ENCODE results near the gene PTPRN2.

Gene PTPRN2

GRCh38 chr7:157577061-157577460 lies 1010.6 kb downstream of the PTPRN2 start:
- no peak overlapping the region for H3K4me3 ChIP-seq (ENCODE audit: low read length in 2 of 2)

GRCh38 chr7:157576415-157576814 lies 1011.2 kb downstream of the PTPRN2 start:
- no peaks in the 10 kb centered on the region for H3K9me3 ChIP-seq (ENCODE audit: control insufficient read depth in 2 of 2, low read length in 2 of 2)
- no peak overlapping the region for H3K9ac ChIP-seq (ENCODE audit: low read depth in 1 of 2, low read length in 2 of 2)
- H3K27me3 ChIP-seq (ENCODE audit: control insufficient read depth in 2 of 2, insufficient read depth in 2 of 2, low read length in 2 of 2) = no peaks in the 10 kb centered on the region
- H3K27ac ChIP-seq (ENCODE audit: low read depth in 2 of 2, low read length in 2 of 2) = no peak overlapping the region
- H3K4me3 ChIP-seq (ENCODE audit: low read length in 2 of 2) = peak overlapping the region; percentile 6 to 31
- H3K36me3 ChIP-seq (ENCODE audit: control insufficient read depth in 2 of 2, insufficient read depth in 2 of 2, low read length in 2 of 2) = no peaks in the 10 kb centered on the region
- peaks cover 4 to 5% of the 10 kb centered on the region in 2 donors for H3K4me1 ChIP-seq (ENCODE audit: control insufficient read depth in 2 of 2, insufficient read depth in 2 of 2, low read length in 2 of 2)

More at GRCh38 chr7:157577061-157577460, 1010.6 kb downstream of the PTPRN2 start:
- H3K4me1 ChIP-seq (ENCODE audit: control insufficient read depth in 2 of 2, insufficient read depth in 2 of 2, low read length in 2 of 2) = peaks cover 4 to 5% of the 10 kb centered on the region in 2 donors
- no peak overlapping the region for H3K9ac ChIP-seq (ENCODE audit: low read depth in 1 of 2, low read length in 2 of 2)
- H3K36me3 ChIP-seq (ENCODE audit: control insufficient read depth in 2 of 2, insufficient read depth in 2 of 2, low read length in 2 of 2) = no peaks in the 10 kb centered on the region
- no peak overlapping the region for H3K27ac ChIP-seq (ENCODE audit: low read depth in 2 of 2, low read length in 2 of 2)
- H3K27me3 ChIP-seq (ENCODE audit: control insufficient read depth in 2 of 2, insufficient read depth in 2 of 2, low read length in 2 of 2) = no peaks in the 10 kb centered on the region
- H3K9me3 ChIP-seq (ENCODE audit: control insufficient read depth in 2 of 2, low read length in 2 of 2) = no peaks in the 10 kb centered on the region

- no peak overlapping the region for H3K9ac ChIP-seq (ENCODE audit: low read depth in 1 of 2, low read length in 2 of 2)
Measured at GRCh38 chr7:157575777-157576176, 1011.8 kb downstream of the PTPRN2 start.

GRCh38 chr7:157574914-157575586 lies 1012.6 kb downstream of the PTPRN2 start:
- H3K9me3 ChIP-seq (ENCODE audit: control insufficient read depth in 2 of 2, low read length in 2 of 2) = no peaks in the 10 kb centered on the region
- no peaks in the 10 kb centered on the region for H3K36me3 ChIP-seq (ENCODE audit: control insufficient read depth in 2 of 2, insufficient read depth in 2 of 2, low read length in 2 of 2)
- H3K27me3 ChIP-seq (ENCODE audit: control insufficient read depth in 2 of 2, insufficient read depth in 2 of 2, low read length in 2 of 2) = no peaks in the 10 kb centered on the region

More at GRCh38 chr7:157575777-157576176, 1011.8 kb downstream of the PTPRN2 start:
- H3K27me3 ChIP-seq (ENCODE audit: control insufficient read depth in 2 of 2, insufficient read depth in 2 of 2, low read length in 2 of 2) = no peaks in the 10 kb centered on the region
- no peaks in the 10 kb centered on the region for H3K9me3 ChIP-seq (ENCODE audit: control insufficient read depth in 2 of 2, low read length in 2 of 2)
- peaks cover 4 to 5% of the 10 kb centered on the region in 2 donors for H3K4me1 ChIP-seq (ENCODE audit: control insufficient read depth in 2 of 2, insufficient read depth in 2 of 2, low read length in 2 of 2)
- H3K36me3 ChIP-seq (ENCODE audit: control insufficient read depth in 2 of 2, insufficient read depth in 2 of 2, low read length in 2 of 2) = no peaks in the 10 kb centered on the region
- H3K4me3 ChIP-seq (ENCODE audit: low read length in 2 of 2) = no peak overlapping the region
- H3K27ac ChIP-seq (ENCODE audit: low read depth in 2 of 2, low read length in 2 of 2) = no peak overlapping the region

GRCh38 chr7:157574120-157574825 lies 1013.4 kb downstream of the PTPRN2 start:
- Histone ChIP-seq H3K4me3 (ENCODE audit: low read length in 2 of 2) (no peak overlapping the region), H3K9ac (ENCODE audit: low read depth in 1 of 2, low read length in 2 of 2) (no peak overlapping the region), H3K27me3 (ENCODE audit: control insufficient read depth in 2 of 2, insufficient read depth in 2 of 2, low read length in 2 of 2) (no peaks in the 10 kb centered on the region), H3K9me3 (ENCODE audit: control insufficient read depth in 2 of 2, low read length in 2 of 2) (no peaks in the 10 kb centered on the region), H3K27ac (ENCODE audit: low read depth in 2 of 2, low read length in 2 of 2) (no peak overlapping the region), H3K36me3 (ENCODE audit: control insufficient read depth in 2 of 2, insufficient read depth in 2 of 2, low read length in 2 of 2) (no peaks in the 10 kb centered on the region), H3K4me1 (ENCODE audit: control insufficient read depth in 2 of 2, insufficient read depth in 2 of 2, low read length in 2 of 2) (peaks cover 4 to 5% of the 10 kb centered on the region in 2 donors)

More at GRCh38 chr7:157574914-157575586, 1012.6 kb downstream of the PTPRN2 start:
- Histone ChIP-seq H3K4me3 (ENCODE audit: low read length in 2 of 2) (no peak overlapping the region), H3K4me1 (ENCODE audit: control insufficient read depth in 2 of 2, insufficient read depth in 2 of 2, low read length in 2 of 2) (peaks cover 4 to 5% of the 10 kb centered on the region in 2 donors), H3K27ac (ENCODE audit: low read depth in 2 of 2, low read length in 2 of 2) (no peak overlapping the region), H3K9ac (ENCODE audit: low read depth in 1 of 2, low read length in 2 of 2) (no peak overlapping the region)

- Histone ChIP-seq H3K27ac (ENCODE audit: low read depth in 2 of 2, low read length in 2 of 2) (no peak overlapping the region), H3K9ac (ENCODE audit: low read depth in 1 of 2, low read length in 2 of 2) (no peak overlapping the region), H3K4me1 (ENCODE audit: control insufficient read depth in 2 of 2, insufficient read depth in 2 of 2, low read length in 2 of 2) (peaks cover 3% of the 10 kb centered on the region in 2 donors), H3K36me3 (ENCODE audit: control insufficient read depth in 2 of 2, insufficient read depth in 2 of 2, low read length in 2 of 2) (no peaks in the 10 kb centered on the region), H3K27me3 (ENCODE audit: control insufficient read depth in 2 of 2, insufficient read depth in 2 of 2, low read length in 2 of 2) (no peaks in the 10 kb centered on the region), H3K4me3 (ENCODE audit: low read length in 2 of 2) (no peak overlapping the region), H3K9me3 (ENCODE audit: control insufficient read depth in 2 of 2, low read length in 2 of 2) (no peaks in the 10 kb centered on the region)
Measured at GRCh38 chr7:157573244-157573643, 1014.4 kb downstream of the PTPRN2 start.

- H3K9ac ChIP-seq (ENCODE audit: low read depth in 1 of 2, low read length in 2 of 2) = no peak overlapping the region
- H3K9me3 ChIP-seq (ENCODE audit: control insufficient read depth in 2 of 2, low read length in 2 of 2) = no peaks in the 10 kb centered on the region
- H3K36me3 ChIP-seq (ENCODE audit: control insufficient read depth in 2 of 2, insufficient read depth in 2 of 2, low read length in 2 of 2) = no peaks in the 10 kb centered on the region
- H3K27me3 ChIP-seq (ENCODE audit: control insufficient read depth in 2 of 2, insufficient read depth in 2 of 2, low read length in 2 of 2) = no peaks in the 10 kb centered on the region
- H3K4me1 ChIP-seq (ENCODE audit: control insufficient read depth in 2 of 2, insufficient read depth in 2 of 2, low read length in 2 of 2) = peaks cover 2 to 3% of the 10 kb centered on the region in 2 donors
- no peak overlapping the region for H3K4me3 ChIP-seq (ENCODE audit: low read length in 2 of 2)
- H3K27ac ChIP-seq (ENCODE audit: low read depth in 2 of 2, low read length in 2 of 2) = no peak overlapping the region
Measured at GRCh38 chr7:157572622-157573021, 1015.0 kb downstream of the PTPRN2 start.

GRCh38 chr7:157570531-157571200 lies 1017.0 kb downstream of the PTPRN2 start:
- H3K4me3 ChIP-seq (ENCODE audit: low read length in 2 of 2) = no peak overlapping the region
- peaks cover 2 to 3% of the 10 kb centered on the region in 2 donors for H3K4me1 ChIP-seq (ENCODE audit: control insufficient read depth in 2 of 2, insufficient read depth in 2 of 2, low read length in 2 of 2)
- no peak overlapping the region for H3K9ac ChIP-seq (ENCODE audit: low read depth in 1 of 2, low read length in 2 of 2)
- no peaks in the 10 kb centered on the region for H3K9me3 ChIP-seq (ENCODE audit: control insufficient read depth in 2 of 2, low read length in 2 of 2)
- H3K27ac ChIP-seq (ENCODE audit: low read depth in 2 of 2, low read length in 2 of 2) = no peak overlapping the region
- H3K27me3 ChIP-seq (ENCODE audit: control insufficient read depth in 2 of 2, insufficient read depth in 2 of 2, low read length in 2 of 2) = no peaks in the 10 kb centered on the region
- no peaks in the 10 kb centered on the region for H3K36me3 ChIP-seq (ENCODE audit: control insufficient read depth in 2 of 2, insufficient read depth in 2 of 2, low read length in 2 of 2)

- Histone ChIP-seq H3K27ac (ENCODE audit: low read depth in 2 of 2, low read length in 2 of 2) (no peak overlapping the region), H3K9ac (ENCODE audit: low read depth in 1 of 2, low read length in 2 of 2) (no peak overlapping the region), H3K4me1 (ENCODE audit: control insufficient read depth in 2 of 2, insufficient read depth in 2 of 2, low read length in 2 of 2) (peaks cover 2 to 3% of the 10 kb centered on the region in 2 donors), H3K4me3 (ENCODE audit: low read length in 2 of 2) (no peak overlapping the region), H3K36me3 (ENCODE audit: control insufficient read depth in 2 of 2, insufficient read depth in 2 of 2, low read length in 2 of 2) (no peaks in the 10 kb centered on the region), H3K27me3 (ENCODE audit: control insufficient read depth in 2 of 2, insufficient read depth in 2 of 2, low read length in 2 of 2) (no peaks in the 10 kb centered on the region), H3K9me3 (ENCODE audit: control insufficient read depth in 2 of 2, low read length in 2 of 2) (no peaks in the 10 kb centered on the region)
Measured at GRCh38 chr7:157569967-157570366, 1017.7 kb downstream of the PTPRN2 start.
